Endothelial cell of umbilical vein (primary cell): ENCODE data around the gene FTSJ1.

Experiments used
- EZH2 ChIP-seq: IDR thresholded peaks from 2 replicates; pipeline ENCODE4 v1.6.1; 2012; ENCODE audit warnings: borderline replicate concordance, low read depth, mild to moderate bottlenecking, moderate library complexity, low read length, inconsistent platforms; ENCODE audit not compliant: severe bottlenecking
- POLR2A ChIP-seq: IDR thresholded peaks from 2 replicates; pipeline ENCODE4 v1.6.1; 2012; ENCODE audit warnings: low read depth, mild to moderate bottlenecking, control low read depth, low read length
- POLR2AphosphoS5 ChIP-seq: IDR thresholded peaks from 2 replicates; pipeline ENCODE4 v1.6.1; 2012; ENCODE audit warnings: low read depth, mild to moderate bottlenecking, control low read depth, low read length, moderate library complexity; ENCODE audit not compliant: insufficient read depth
- TF ChIP-seq, protein P1 (sequence below), 2 donors: IDR thresholded peaks; 1 replicate in 1 of 2; 2 replicates in 1 of 2; pipeline ENCODE4 v1.5.1; 2011; ENCODE audit warnings: low read length in 2 of 2, mild to moderate bottlenecking in 2 of 2, moderate library complexity in 2 of 2, control low read depth in 1 of 2, inconsistent platforms in 1 of 2, low read depth in 1 of 2; ENCODE audit not compliant: insufficient read depth in 1 of 2; ENCODE audit errors: extremely low read depth in 1 of 2

DNA sequence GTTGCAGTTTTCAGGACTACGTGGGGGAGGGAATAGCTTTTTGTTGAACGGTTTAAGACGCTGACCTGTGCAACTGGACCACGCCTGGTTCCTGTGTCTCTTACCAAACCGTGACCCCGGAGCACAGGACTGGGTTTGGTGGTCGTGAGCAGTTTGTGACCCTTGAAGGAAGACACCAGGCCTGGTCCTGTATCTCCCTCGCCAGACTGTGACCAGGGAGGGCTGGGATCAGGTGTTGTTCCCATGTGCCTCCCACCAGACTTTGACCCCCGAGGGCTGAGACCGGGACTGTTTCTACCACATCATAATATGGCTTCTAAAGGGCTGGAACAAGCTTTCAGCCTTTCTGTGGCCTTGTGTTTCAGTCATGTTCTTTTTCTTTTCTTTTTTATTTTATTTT is 46.3 kb downstream of the FTSJ1 start:
- TF ChIP-seq, protein P1, sequence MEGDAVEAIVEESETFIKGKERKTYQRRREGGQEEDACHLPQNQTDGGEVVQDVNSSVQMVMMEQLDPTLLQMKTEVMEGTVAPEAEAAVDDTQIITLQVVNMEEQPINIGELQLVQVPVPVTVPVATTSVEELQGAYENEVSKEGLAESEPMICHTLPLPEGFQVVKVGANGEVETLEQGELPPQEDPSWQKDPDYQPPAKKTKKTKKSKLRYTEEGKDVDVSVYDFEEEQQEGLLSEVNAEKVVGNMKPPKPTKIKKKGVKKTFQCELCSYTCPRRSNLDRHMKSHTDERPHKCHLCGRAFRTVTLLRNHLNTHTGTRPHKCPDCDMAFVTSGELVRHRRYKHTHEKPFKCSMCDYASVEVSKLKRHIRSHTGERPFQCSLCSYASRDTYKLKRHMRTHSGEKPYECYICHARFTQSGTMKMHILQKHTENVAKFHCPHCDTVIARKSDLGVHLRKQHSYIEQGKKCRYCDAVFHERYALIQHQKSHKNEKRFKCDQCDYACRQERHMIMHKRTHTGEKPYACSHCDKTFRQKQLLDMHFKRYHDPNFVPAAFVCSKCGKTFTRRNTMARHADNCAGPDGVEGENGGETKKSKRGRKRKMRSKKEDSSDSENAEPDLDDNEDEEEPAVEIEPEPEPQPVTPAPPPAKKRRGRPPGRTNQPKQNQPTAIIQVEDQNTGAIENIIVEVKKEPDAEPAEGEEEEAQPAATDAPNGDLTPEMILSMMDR (IDR thresholded peaks at IDR 0.05; ENCODE audit: extremely low read depth in 1 of 2, insufficient read depth in 1 of 2, low read depth in 1 of 2, low read length in 2 of 2) = no peak
- TF ChIP-seq EZH2 = no peak
- no peak for TF ChIP-seq POLR2A
- no peak for TF ChIP-seq POLR2AphosphoS5
